ENCODE results near the gene RGS8. TPM values are rescaled to one million over a fixed set of nuclear protein-coding genes. Genes with fewer than 3 reads are reported as not detected.

The RGS8 gene
- total RNA-seq, 1 experiment from 2014 or later: not detected

GRCh38 chr1:182658055-182658454 is 26.3 kb downstream of the RGS8 start:
- CTCF ChIA-PET: no interaction called here
- POLR2A ChIA-PET: no interaction called here
- H3K4me1 ChIP-seq (ENCODE audit: control insufficient read depth, insufficient read depth, low read length): no peaks in the 10 kb centered on the region
- ATAC-seq: no peak
- BruUV-seq (replicated peaks): no TSS peak
- intact Hi-C loops (cut with micrococcal nuclease; ENCODE audit: unreplicated experiment): no loop called here
- in situ Hi-C loops (cut with HindIII; ENCODE audit: low pct_unique_long_range_greater_than_20kb, low sequenced_read_pairs): no loop called here
- no peaks in the 10 kb centered on the region for H3K36me3 ChIP-seq (ENCODE audit: control insufficient read depth, insufficient read depth, low read length)
- no peak overlapping the region for H3K4me3 ChIP-seq (ENCODE audit: low read depth in 2 of 2, low read length in 2 of 2)
- H3K27me3 ChIP-seq (ENCODE audit: control insufficient read depth, insufficient read depth, low read length): peaks cover 4% of the 10 kb centered on the region; the same call in 1 of the 2 replicates
- TF ChIP-seq REST (IDR thresholded peaks at IDR 0.05; ENCODE audit: insufficient read depth in 1 of 2, low read depth in 2 of 2, low read length in 1 of 2) (no peak), TCF7L2 (IDR thresholded peaks at IDR 0.05; ENCODE audit: low read depth, low read length) (no peak), POLR2AphosphoS5 (IDR thresholded peaks at IDR 0.05; ENCODE audit: low read depth, low read length) (no peak), SIN3A (IDR thresholded peaks at IDR 0.05; ENCODE audit: borderline replicate concordance, insufficient read depth, low read depth, low read length) (no peak), CTCF (IDR thresholded peaks at IDR 0.05) (no peak)
- no peak for DNase-seq (ENCODE audit: low read depth, low spot score)
- no peaks in the 10 kb centered on the region for H3K9me3 ChIP-seq (ENCODE audit: control insufficient read depth, insufficient read depth, low read depth, low read length)
- H3K27ac ChIP-seq (ENCODE audit: low read length): no peak overlapping the region

- Histone ChIP-seq H3K27ac (ENCODE audit: low read length) (no peak overlapping the region), H3K4me1 (ENCODE audit: control insufficient read depth, insufficient read depth, low read length) (no peaks in the 10 kb centered on the region), H3K4me3 (ENCODE audit: low read depth in 2 of 2, low read length in 2 of 2) (no peak overlapping the region), H3K9me3 (ENCODE audit: control insufficient read depth, insufficient read depth, low read depth, low read length) (no peaks in the 10 kb centered on the region), H3K36me3 (ENCODE audit: control insufficient read depth, insufficient read depth, low read length) (no peaks in the 10 kb centered on the region), H3K27me3 (ENCODE audit: control insufficient read depth, insufficient read depth, low read length) (peaks cover 4% of the 10 kb centered on the region; the same call in 1 of the 2 replicates)
- intact Hi-C loops (cut with micrococcal nuclease; ENCODE audit: unreplicated experiment) (no loop called here), in situ Hi-C loops (cut with HindIII; ENCODE audit: low pct_unique_long_range_greater_than_20kb, low sequenced_read_pairs) (no loop called here)
- ChIA-PET CTCF (no interaction called here), POLR2A (no interaction called here)
- no TSS peak for BruUV-seq (replicated peaks)
- DNase-seq (ENCODE audit: low read depth, low spot score) (no peak), ATAC-seq (no peak)
- TF ChIP-seq SIN3A (IDR thresholded peaks at IDR 0.05; ENCODE audit: borderline replicate concordance, insufficient read depth, low read depth, low read length): no peak
- TF ChIP-seq CTCF (IDR thresholded peaks at IDR 0.05): no peak
- TF ChIP-seq POLR2AphosphoS5 (IDR thresholded peaks at IDR 0.05; ENCODE audit: low read depth, low read length): no peak
Observed at GRCh38 chr1:182656842-182657397, 27.5 kb downstream of the RGS8 start.
